Stimulated activated CD8-positive, alpha-beta memory T cell treated with anti-CD3 and anti-CD28 coated beads, Interleukin-15, amount 100 ng/mL, for 4 hours (primary cell): Measurements from ENCODE around the gene AARS2.
A peak's percentile ranks its signal among the peaks of the same experiment; 100 is the strongest.
"Not testable (repeated sequence)": the region's sequence is repeated elsewhere in the genome, so short reads cannot be mapped to it uniquely, and the experiment has no call there.

Source experiments
- DNase-seq, 2 donors: peaks; one replicate each; pipeline ENCODE4 v3.0.0-alpha.2; 2020; ENCODE audit warnings: low read depth in 2 of 2

The AARS2 gene

GRCh38 chr6:44329858-44330257 lies 16.7 kb upstream of the AARS2 start:
- DNase-seq, result no peak

DNA sequence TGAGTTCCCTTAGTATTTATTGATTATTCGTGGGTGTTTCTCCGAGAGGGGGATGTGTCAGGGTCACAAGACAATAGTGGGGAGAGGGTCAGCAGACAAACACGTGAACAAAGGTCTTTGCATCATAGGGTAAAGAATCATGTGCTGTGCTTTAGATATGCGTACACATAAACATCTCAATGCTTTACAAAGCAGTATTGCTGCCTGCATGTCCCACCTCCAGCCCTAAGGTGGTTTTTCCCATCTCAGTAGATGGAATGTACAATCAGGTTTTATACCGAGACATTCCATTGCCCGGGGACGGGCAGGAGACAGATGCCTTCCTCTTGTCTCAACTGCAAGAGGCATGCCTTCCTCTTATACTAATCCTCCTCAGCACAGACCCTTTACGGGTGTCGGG lies 15.1 kb upstream of the AARS2 start:
- not testable (repeated sequence) for DNase-seq

DNA sequence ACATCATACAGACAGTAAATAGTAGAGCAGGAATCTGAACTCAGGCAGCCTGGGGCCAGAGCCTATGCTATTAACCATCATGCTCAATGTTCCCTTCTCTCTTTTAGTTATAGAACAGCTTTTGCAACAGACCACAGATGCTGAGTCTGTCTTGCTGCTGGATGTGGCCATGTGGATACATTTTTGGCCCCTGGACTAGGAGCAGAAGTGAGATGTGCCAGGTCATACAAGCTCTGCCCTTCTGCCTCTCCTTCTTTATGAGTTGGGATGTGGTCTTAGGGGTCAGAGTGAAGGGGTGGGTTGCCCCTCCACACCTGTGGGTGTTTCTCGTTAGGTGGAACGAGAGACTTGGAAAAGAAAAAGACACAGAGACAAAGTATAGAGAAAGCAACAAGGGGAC lies 14.6 kb upstream of the AARS2 start:
- DNase-seq, result no peak

- no peak for DNase-seq
Measured at GRCh38 chr6:44327096-44327495, 13.9 kb upstream of the AARS2 start.

DNA sequence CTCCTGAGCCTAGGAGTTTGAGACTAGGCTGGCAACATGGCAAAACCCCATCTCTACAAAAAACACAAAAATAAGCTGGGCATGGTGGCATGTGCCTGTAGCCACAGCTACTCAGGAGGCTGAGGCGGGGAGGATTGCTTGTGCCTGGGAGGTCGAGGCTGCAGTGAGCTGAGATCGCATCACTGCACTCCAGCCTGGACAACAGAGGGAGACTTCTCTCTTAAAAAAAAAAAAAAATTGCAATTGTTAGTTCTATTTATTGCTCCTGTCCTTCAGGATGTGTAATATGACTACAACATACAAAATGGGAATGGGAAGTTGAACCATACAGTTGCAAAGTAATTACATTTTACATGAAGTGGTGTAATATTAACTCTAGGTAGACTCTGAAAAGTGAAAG lies 8.1 kb upstream of the AARS2 start:
- DNase-seq, result no peak

GRCh38 chr6:44317136-44317631 lies 4.0 kb upstream of the AARS2 start:
- not testable (repeated sequence) for DNase-seq

GRCh38 chr6:44316481-44316880 lies 3.3 kb upstream of the AARS2 start:
- DNase-seq, result no peak

DNA sequence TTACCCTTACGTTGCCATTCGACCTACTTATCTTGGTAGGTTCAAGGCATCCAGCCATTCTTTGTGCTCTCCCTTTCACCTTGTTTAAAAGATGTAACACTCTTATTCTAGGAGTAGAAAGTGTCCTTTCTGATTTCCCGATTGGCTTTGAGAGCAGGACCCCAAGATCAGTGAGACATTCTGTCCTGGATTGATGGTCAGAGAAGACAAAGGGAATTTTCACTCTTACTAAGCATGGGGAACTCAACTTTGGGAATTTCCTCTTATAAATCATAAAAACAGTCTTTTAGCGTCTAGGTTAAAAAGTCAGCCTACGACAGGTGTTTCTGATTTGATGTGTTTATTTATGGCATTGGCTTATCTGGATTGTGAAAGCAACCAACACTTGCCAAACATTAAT lies 2.8 kb upstream of the AARS2 start:
- DNase-seq, result no peak

GRCh38 chr6:44315516-44315915 lies 2.4 kb upstream of the AARS2 start:
- DNase-seq, result no peak

DNA sequence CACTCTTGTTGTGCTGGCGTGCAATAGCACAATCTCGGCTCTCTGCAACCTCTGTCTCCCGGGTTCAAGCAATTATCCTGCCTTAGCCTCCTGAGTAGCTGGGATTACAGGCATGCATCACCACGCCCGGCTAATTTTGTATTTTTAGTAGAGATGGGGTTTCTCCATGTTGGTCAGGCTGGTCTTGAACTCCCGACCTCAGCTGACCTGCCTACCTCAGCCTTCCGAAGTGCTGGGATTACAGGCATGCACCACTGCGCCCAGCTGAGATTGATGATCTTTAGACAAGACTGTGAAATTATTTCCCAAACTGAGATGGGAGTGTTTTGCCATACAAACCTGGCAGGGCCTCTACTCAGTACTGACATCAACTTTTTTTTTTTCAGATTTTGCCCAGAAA lies 1.5 kb upstream of the AARS2 start:
- not testable (repeated sequence) for DNase-seq

DNA sequence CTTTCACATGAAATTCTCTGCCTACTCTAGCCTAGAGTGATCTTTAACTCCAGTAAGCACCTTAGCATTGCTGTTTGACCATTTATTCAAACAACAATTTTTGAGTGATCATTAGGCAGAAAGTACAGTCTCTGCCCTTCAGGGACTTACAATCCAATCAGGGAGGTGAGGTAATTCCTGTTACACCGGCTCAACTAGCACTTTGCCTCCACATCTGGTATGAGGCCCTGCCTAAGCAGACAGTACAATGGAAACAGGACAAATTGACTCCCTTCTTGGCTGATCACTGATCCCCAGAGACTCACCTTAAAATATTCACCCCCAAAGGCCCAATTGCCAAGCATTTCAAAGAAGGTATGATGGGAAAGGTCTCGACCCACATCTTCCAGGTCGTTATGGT lies 1.4 kb downstream of the AARS2 start:
- no peak for DNase-seq

DNA sequence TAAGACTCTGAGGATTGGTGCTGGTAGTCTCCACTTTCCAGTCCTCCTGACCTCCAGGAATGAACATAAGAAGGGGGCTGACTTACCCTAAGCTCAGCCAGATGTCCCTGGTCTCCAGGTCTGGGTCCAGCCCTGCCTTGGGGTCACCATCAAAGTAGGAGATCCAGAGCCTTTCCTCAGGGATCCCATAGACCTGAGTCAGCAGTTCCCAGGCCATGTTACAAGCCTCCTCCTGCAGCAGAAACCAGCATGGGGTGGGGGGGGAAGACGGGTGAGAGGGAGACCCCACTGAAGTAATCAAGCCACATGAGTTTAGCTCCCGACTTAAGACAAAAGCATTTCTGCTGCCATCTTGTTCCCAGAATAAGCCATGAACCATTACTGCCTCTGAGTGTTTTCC lies 1.8 kb downstream of the AARS2 start:
- no peak for DNase-seq

DNA sequence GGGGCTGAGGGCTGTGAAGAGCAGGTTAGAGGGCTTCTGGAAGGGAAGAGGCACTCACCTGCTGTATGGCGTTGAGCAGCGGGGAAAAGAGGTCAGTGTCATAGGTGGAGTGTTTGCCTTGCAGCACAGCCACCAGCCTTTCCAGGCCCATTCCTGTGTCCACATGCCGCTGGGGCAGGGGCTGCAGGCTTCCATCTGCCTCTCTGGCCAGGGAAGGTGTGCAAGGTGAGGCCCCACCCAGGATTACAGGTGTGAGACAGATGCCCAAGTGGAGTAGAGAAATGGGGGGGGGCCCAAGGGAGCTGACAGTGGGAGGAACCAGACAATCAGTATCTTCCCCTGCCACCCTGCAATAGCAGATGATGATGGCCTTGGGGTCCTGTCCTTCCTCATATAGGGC lies 2.9 kb downstream of the AARS2 start:
- no peak for DNase-seq

GRCh38 chr6:44309631-44310030 lies 3.5 kb downstream of the AARS2 start:
- no peak for DNase-seq

DNA sequence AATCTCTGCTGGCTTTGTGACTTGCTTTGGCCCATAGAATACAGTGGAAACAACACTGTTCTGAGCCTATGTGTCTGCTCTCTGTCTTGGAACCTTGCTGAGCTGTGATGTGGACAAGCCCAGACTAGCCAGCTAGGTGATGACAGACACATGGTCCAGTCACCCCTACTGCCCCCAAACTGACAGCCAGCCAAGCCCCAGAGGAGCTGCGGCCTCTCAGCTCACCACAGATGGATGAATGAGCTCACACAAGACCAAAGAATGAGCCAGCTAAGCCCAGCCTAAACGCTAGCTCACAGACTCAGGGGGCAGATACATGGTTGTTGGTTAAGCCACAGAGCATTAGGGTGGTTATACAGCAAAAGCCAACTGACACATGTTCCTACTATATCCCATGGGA lies 4.1 kb downstream of the AARS2 start:
- no peak for DNase-seq

- no peak for DNase-seq
Measured at GRCh38 chr6:44307217-44307616, 5.9 kb downstream of the AARS2 start.

GRCh38 chr6:44306710-44307109 lies 6.4 kb downstream of the AARS2 start:
- DNase-seq, result no peak

DNA sequence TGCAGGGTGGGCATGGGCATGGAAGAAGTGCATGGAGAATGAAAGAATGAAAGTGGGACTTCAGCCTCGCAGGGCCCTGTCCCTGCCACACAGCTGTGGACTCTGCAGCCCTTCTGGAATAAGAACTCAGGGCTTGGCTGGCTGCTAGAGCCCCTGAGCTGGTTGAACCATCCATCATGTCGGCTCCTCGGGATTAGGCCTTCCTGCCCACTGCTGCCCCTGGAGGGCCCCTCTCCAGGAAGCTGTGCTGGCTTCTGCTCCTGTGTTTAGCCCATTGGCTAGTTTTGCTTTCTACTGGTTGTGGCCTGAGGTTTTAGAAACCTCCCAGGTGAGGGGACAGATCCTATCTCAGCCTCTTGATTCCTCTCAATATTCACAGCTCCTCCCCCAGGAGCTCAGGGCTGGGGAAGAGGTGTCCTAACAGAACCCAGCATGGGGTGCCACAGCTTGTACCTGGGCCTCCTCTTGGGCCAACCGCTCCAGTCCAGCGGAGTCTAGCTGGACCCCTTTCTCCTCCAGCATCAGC lies 7.9 kb downstream of the AARS2 start:
- no peak for DNase-seq

- peak in 1 of 2 donors; percentile 5 for DNase-seq
Measured at GRCh38 chr6:44304282-44305199, 8.6 kb downstream of the AARS2 start.

DNA sequence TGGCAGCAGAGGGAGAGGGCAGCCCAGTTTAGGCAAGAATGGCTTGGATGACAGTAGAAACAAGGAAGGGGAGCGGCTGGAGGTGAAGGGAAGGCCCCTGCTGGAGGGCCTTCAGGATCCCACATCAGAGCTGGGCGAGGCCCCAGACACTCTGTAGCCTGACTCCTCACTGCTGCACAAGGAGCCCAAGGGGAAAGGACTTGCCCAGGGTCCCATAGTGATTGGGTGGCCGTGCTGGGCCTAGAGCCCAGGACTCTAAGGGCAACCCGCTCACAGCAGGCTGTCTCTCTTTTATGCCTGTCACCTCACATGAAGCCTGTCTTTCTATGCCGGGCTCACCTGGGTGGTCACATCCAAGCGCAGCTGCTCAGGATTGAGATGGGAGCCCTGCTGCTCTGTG lies 9.3 kb downstream of the AARS2 start:
- DNase-seq, result no peak

- DNase-seq, result no peak
Measured at GRCh38 chr6:44302856-44303255, 10.3 kb downstream of the AARS2 start.

DNA sequence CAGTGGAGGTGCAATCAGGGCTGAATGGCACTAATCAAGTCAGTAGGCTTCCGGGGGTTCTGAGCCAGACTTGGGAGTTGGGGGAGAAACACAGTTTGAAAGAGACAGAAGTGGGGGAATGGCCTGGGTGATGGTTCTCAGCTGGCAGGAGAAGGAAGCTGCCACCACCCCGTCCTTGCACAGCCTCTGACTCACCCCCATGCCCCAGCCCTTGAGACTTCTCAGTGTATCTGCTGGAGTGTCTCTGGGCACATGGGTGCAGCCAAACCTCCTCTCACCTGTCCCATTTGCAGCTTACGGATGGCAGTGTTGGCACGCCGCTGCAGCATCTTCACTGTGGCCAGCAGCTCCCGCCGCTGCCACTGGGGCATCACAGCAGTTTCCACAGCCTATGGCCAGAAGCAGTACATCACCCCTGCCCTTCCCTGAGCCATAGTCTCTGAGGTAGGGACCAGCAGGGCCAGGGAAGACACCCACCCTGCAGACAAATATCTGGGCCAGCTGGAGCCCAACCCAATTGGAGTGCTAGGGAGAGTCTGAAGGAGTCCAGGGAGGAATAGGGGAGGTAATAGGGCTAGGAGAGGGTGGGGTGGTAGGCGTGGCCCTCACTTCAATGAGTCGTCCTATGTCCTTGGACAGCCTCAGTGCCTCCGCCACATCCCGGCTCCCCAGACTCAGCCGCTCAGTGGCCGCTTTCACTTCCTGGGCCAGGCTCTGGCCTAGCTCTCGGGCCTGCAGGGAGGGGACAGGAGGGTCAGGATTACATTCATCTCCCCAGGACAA lies 11.2 kb downstream of the AARS2 start:
- no peak for DNase-seq

DNA sequence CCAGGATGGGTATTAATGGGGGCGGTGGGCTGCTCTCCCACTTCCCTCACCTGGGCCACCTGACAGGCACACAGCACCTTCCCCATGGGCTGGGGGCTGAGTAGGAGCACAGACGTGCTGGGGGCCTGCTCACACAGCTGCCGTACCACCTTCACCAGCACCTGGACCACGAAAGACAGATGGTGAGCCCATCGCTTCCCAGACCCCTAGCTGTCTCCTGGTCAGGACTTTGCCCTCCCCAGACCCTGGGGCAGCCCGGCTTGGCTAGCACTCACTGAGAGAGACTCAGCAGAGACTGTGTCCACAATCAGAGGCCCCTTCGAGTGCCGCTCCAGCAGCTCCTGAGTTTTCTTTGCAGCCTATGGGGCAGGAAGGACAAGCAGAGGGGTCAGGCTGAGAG lies 12.0 kb downstream of the AARS2 start:
- DNase-seq, result no peak
